Measurements from ENCODE around the gene LRP1B.

GRCh38 chr2:142165790-142166189 lies 35.0 kb upstream of the LRP1B start:
- TF ChIP-seq EZH2phosphoT487 (IDR thresholded peaks at IDR 0.05; ENCODE audit: insufficient read depth, low read depth) (no peak), EZH2 (IDR thresholded peaks at IDR 0.05; ENCODE audit: insufficient read depth, poor library complexity, severe bottlenecking) (no peak)
